Upper lobe of left lung (tissue), 4 donors: ENCODE results near the gene LRRC52.

Experiments
- EP300 ChIP-seq, 4 donors: sonication (generic); formaldehyde crosslinking; IDR thresholded peaks; one replicate each; pipeline ENCODE4 v1.5.1; 2017; ENCODE audit warnings: antibody characterized with exemption in 4 of 4, control low read depth in 2 of 4
- POLR2A ChIP-seq, 4 donors: fragments of 450-650 bp; IDR thresholded peaks; one replicate each; pipeline ENCODE4 v1.5.1; 2016 to 2017; ENCODE audit warnings: antibody characterized with exemption in 4 of 4, mild to moderate bottlenecking in 2 of 4
- POLR2AphosphoS5 ChIP-seq, 2 donors: sonication (generic); formaldehyde crosslinking; IDR thresholded peaks; one replicate each; pipeline ENCODE4 v1.5.1; 2017; ENCODE audit warnings: antibody characterized with exemption in 2 of 2
- TF ChIP-seq, protein P1 (sequence below), 6 experiments: fragments of 450-650 bp in 4 of 6; fragments of 200-600 bp in 2 of 6; sonication (generic) in 2 of 6; IDR thresholded peaks; one replicate each; pipeline ENCODE4 v1.5.1; 2016 to 2019; ENCODE audit warnings: antibody characterized with exemption in 6 of 6

DNA sequence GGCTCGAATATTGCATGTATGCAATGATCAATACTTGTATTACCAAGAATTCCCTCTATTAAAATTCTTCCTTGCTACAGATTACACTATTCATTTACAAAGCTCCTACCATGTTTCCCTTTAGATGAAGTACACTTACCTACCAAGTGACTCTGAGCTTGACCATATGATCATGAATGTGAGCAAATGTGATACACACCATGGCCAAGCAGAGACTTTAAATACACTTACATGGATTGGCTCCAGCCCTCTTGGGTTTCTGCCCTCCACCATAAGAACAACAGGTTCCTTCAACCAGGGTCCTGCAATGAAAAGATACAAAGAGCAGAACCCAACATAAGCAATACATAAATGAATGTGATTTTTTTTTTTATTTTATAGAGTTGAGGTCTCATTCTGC is 30.0 kb downstream of the LRRC52 start:
- TF ChIP-seq, protein P1, sequence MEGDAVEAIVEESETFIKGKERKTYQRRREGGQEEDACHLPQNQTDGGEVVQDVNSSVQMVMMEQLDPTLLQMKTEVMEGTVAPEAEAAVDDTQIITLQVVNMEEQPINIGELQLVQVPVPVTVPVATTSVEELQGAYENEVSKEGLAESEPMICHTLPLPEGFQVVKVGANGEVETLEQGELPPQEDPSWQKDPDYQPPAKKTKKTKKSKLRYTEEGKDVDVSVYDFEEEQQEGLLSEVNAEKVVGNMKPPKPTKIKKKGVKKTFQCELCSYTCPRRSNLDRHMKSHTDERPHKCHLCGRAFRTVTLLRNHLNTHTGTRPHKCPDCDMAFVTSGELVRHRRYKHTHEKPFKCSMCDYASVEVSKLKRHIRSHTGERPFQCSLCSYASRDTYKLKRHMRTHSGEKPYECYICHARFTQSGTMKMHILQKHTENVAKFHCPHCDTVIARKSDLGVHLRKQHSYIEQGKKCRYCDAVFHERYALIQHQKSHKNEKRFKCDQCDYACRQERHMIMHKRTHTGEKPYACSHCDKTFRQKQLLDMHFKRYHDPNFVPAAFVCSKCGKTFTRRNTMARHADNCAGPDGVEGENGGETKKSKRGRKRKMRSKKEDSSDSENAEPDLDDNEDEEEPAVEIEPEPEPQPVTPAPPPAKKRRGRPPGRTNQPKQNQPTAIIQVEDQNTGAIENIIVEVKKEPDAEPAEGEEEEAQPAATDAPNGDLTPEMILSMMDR (IDR thresholded peaks at IDR 0.05) = no peak
- no peak for TF ChIP-seq POLR2A (IDR thresholded peaks at IDR 0.05)
- no peak for TF ChIP-seq EP300 (IDR thresholded peaks at IDR 0.05)
- TF ChIP-seq POLR2AphosphoS5 (IDR thresholded peaks at IDR 0.05) = no peak
